Activated T-helper 17 cell treated with anti-CD3 and anti-CD28 coated beads, Interleukin-2, amount 50 U/mL, for 72 hours (primary cell): Measurements from ENCODE around the gene CACNB1. TPM values are rescaled to one million over a fixed set of nuclear protein-coding genes. Genes with fewer than 3 reads are reported as not detected.

Experiments used
- ATAC-seq: fragments of 150-1000 bp; cut with Tn5 transposase; replicated peaks from 2 replicates; pipeline ENCODE4 v1.10.0; 2021; ENCODE audit warnings: mild to moderate bottlenecking, moderate library complexity
- H3K27ac Mint-ChIP-seq: one replicate; pipeline ENCODE4 v1.8.0; 2022; ENCODE audit warnings: mixed read lengths
- H3K27me3 Mint-ChIP-seq: one replicate; pipeline ENCODE4 v1.8.0; 2022; ENCODE audit warnings: mixed read lengths
- H3K36me3 Mint-ChIP-seq: one replicate; pipeline ENCODE4 v1.8.0; 2022; ENCODE audit warnings: low read depth, mild to moderate bottlenecking, mixed read lengths
- H3K4me1 Mint-ChIP-seq: one replicate; pipeline ENCODE4 v1.8.0; 2022; ENCODE audit warnings: mixed read lengths
- H3K4me3 Mint-ChIP-seq: one replicate; pipeline ENCODE4 v1.8.0; 2022; ENCODE audit warnings: mild to moderate bottlenecking, mixed read lengths
- H3K9me3 Mint-ChIP-seq: one replicate; pipeline ENCODE4 v1.8.0; 2022; ENCODE audit warnings: mixed read lengths
- total RNA-seq, 2 donors: library from RNA; stranded (reverse); gene quantifications; one replicate each; pipeline ENCODE4 v1.2.3, GENCODE V29; 2022

Gene CACNB1
- 10 to 100 TPM; 22.6 to 24.2 TPM for total RNA-seq

GRCh38 chr17:39197380-39198185 is at the start of gene CACNB1:
Gene CACNB1 (minus strand): TSS chr17:39197669. CDS start chr17:39197495, 174 bp downstream.
- Mint-ChIP-seq H3K36me3 (peaks cover 41% of the 10 kb centered on the region), H3K27ac (peak within 1 kb of the TSS; percentile 70), H3K27me3 (no peaks in the 10 kb centered on the region), H3K4me1 (peaks cover 10% of the 10 kb centered on the region), H3K4me3 (peak within 1 kb of the TSS; percentile 83), H3K9me3 (no peaks in the 10 kb centered on the region)
- peak; percentile 73 for ATAC-seq

DNA sequence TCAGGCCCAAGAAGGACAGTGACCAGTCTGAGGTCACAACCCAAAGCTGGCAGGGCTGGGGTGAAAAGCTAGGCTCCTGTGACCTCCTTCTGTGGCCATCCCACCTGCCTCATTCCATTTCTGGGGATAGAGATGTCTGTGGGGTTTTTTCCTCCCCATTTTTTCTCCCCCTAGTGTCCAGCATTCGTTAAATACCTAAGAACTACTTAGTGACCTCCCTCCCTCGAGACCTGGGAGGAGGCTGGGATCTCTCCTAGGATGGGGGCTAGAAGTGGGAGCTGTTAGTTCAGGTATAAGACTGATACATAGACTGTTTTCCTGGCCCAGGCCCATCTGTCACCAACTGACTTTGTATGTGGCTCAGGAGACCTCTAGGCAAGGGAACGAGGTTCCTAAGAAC is 48.8 kb upstream of the CACNB1 start:
- no peaks in the 10 kb centered on the region for H3K27me3 Mint-ChIP-seq
- H3K27ac Mint-ChIP-seq: no peak overlapping the region
- no peaks in the 10 kb centered on the region for H3K36me3 Mint-ChIP-seq
- ATAC-seq: no peak
- no peak overlapping the region for H3K4me3 Mint-ChIP-seq
- H3K4me1 Mint-ChIP-seq: peaks cover 5% of the 10 kb centered on the region
- H3K9me3 Mint-ChIP-seq: no peaks in the 10 kb centered on the region

GRCh38 chr17:39244600-39245570 is 47.4 kb upstream of the CACNB1 start:
- Mint-ChIP-seq H3K27me3 (no peaks in the 10 kb centered on the region), H3K4me1 (peaks cover 6% of the 10 kb centered on the region), H3K4me3 (no peak overlapping the region), H3K27ac (no peak overlapping the region), H3K36me3 (no peaks in the 10 kb centered on the region), H3K9me3 (no peaks in the 10 kb centered on the region)
- peak; percentile 95 for ATAC-seq

- Mint-ChIP-seq H3K36me3 (no peaks in the 10 kb centered on the region), H3K27ac (no peak overlapping the region), H3K4me3 (no peak overlapping the region), H3K4me1 (peaks cover 13% of the 10 kb centered on the region), H3K9me3 (no peaks in the 10 kb centered on the region), H3K27me3 (no peaks in the 10 kb centered on the region)
- no peak for ATAC-seq
Measured at GRCh38 chr17:39244016-39244599, 46.6 kb upstream of the CACNB1 start.

GRCh38 chr17:39243155-39243554 is 45.7 kb upstream of the CACNB1 start:
- peaks cover 20% of the 10 kb centered on the region for H3K4me1 Mint-ChIP-seq

GRCh38 chr17:39240631-39241030 is 43.2 kb upstream of the CACNB1 start:
- Mint-ChIP-seq H3K9me3 (no peaks in the 10 kb centered on the region), H3K4me3 (no peak overlapping the region), H3K4me1 (peaks cover 20% of the 10 kb centered on the region)

More at GRCh38 chr17:39243155-39243554, 45.7 kb upstream of the CACNB1 start:
- H3K36me3 Mint-ChIP-seq: no peaks in the 10 kb centered on the region
- no peaks in the 10 kb centered on the region for H3K27me3 Mint-ChIP-seq
- no peak for ATAC-seq
- H3K27ac Mint-ChIP-seq: no peak overlapping the region
- no peak overlapping the region for H3K4me3 Mint-ChIP-seq
- H3K9me3 Mint-ChIP-seq: no peaks in the 10 kb centered on the region

GRCh38 chr17:39239640-39240314 is 42.3 kb upstream of the CACNB1 start:
- Mint-ChIP-seq H3K4me1 (peaks cover 19% of the 10 kb centered on the region), H3K9me3 (no peaks in the 10 kb centered on the region), H3K36me3 (no peaks in the 10 kb centered on the region), H3K4me3 (peak overlapping the region; percentile 76), H3K27ac (no peak overlapping the region), H3K27me3 (no peaks in the 10 kb centered on the region)
- ATAC-seq: peak; percentile 57

More at GRCh38 chr17:39240631-39241030, 43.2 kb upstream of the CACNB1 start:
- no peak overlapping the region for H3K27ac Mint-ChIP-seq
- H3K36me3 Mint-ChIP-seq: no peaks in the 10 kb centered on the region
- ATAC-seq: no peak
- H3K27me3 Mint-ChIP-seq: no peaks in the 10 kb centered on the region

GRCh38 chr17:39238311-39238972 is 41.0 kb upstream of the CACNB1 start:
- peak; percentile 88 for ATAC-seq
- H3K9me3 Mint-ChIP-seq: no peaks in the 10 kb centered on the region
- H3K27me3 Mint-ChIP-seq: no peaks in the 10 kb centered on the region
- H3K36me3 Mint-ChIP-seq: no peaks in the 10 kb centered on the region
- peak overlapping the region; percentile 65 for H3K27ac Mint-ChIP-seq
- peaks cover 15% of the 10 kb centered on the region for H3K4me1 Mint-ChIP-seq
- peak overlapping the region; percentile 76 for H3K4me3 Mint-ChIP-seq

DNA sequence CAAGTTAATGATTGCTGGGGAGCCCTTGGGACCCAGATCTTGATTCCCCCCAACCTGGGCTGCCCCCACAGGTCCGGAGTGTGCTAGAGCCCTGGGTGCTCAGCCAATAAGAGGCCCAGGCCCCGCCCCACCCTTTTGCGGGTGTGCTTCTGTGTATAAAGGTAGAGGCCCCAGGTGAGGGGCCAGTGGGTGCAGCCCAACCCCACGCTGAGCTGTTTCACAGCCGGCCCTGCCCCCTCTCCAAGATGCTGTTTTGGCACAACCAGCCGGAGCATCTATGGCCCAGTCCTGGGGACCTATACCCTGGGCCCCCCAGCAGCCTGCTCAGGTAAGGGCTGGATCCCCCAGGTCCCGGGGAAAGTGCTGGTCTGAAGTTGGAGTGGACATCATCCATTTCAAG is 40.1 kb upstream of the CACNB1 start:
- H3K4me1 Mint-ChIP-seq: peaks cover 15% of the 10 kb centered on the region
- no peaks in the 10 kb centered on the region for H3K9me3 Mint-ChIP-seq
- peak overlapping the region; percentile 76 for H3K4me3 Mint-ChIP-seq
- H3K36me3 Mint-ChIP-seq: no peaks in the 10 kb centered on the region
- no peak for ATAC-seq
- H3K27me3 Mint-ChIP-seq: no peaks in the 10 kb centered on the region
- H3K27ac Mint-ChIP-seq: peak overlapping the region; percentile 65

DNA sequence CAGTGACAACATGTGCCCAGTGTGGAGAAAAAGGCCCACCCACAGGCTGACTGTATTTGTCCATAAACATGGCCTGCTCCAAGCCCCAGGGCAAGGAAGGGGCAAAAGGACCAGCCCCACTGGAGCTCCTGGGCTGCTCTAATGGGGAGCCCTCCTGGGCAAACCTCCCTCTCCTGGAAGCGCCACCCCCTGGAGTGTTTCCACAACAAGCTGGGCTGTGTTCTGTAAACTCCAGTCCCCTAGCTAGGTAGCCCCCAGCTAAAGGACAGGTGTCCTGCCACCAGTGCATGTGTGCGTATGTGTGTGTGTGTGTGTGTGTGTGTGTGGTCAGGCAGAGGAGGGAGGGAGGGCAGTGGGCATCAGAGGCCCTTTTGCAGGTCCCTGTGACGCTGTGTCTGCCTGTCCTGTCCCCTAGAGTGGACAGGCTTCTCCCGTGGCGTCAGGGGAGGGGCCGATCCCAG is 39.5 kb upstream of the CACNB1 start:
- H3K36me3 Mint-ChIP-seq: no peaks in the 10 kb centered on the region
- ATAC-seq: no peak
- H3K27me3 Mint-ChIP-seq: no peaks in the 10 kb centered on the region
- H3K27ac Mint-ChIP-seq: no peak overlapping the region
- no peaks in the 10 kb centered on the region for H3K9me3 Mint-ChIP-seq
- H3K4me1 Mint-ChIP-seq: peaks cover 15% of the 10 kb centered on the region
- H3K4me3 Mint-ChIP-seq: no peak overlapping the region

DNA sequence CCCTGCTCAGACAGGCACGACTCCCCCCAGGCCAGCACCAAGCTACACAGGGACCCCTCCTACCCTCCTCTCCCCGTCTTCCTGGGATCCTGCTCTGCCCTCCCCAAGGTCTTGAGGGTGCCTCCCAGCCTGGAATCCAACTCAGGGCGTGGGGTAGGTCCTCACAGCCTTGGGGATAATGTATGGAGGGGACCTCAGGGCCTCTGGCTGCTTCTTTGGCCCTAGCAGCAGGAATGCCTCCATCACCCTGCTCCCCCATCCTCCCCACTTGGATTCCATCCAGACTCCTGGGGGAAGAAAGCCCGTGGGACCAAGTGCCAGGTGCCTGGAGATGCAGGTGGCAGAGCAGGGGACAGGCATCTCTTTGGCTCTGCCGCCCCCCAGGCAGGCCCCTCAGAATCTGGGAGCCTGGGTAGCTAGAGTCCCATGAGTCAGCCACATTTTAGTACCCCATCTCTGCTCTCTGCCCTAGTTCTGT is 39.0 kb upstream of the CACNB1 start:
- H3K4me3 Mint-ChIP-seq: no peak overlapping the region
- no peak for ATAC-seq
- H3K9me3 Mint-ChIP-seq: no peaks in the 10 kb centered on the region
- H3K27me3 Mint-ChIP-seq: peaks cover 4% of the 10 kb centered on the region
- no peaks in the 10 kb centered on the region for H3K36me3 Mint-ChIP-seq
- peaks cover 20% of the 10 kb centered on the region for H3K4me1 Mint-ChIP-seq
- H3K27ac Mint-ChIP-seq: no peak overlapping the region

- Mint-ChIP-seq H3K27ac (no peak overlapping the region), H3K36me3 (no peaks in the 10 kb centered on the region), H3K9me3 (no peaks in the 10 kb centered on the region), H3K4me3 (no peak overlapping the region), H3K27me3 (peaks cover 6% of the 10 kb centered on the region), H3K4me1 (peaks cover 21% of the 10 kb centered on the region)
- peak; percentile 65 for ATAC-seq
Measured at GRCh38 chr17:39235555-39236449, 38.3 kb upstream of the CACNB1 start.
